Measurements from ENCODE around the gene WNT9A.
"Not testable (repeated sequence)": the region's sequence is repeated elsewhere in the genome, so short reads cannot be mapped to it uniquely, and the experiment has no call there.

WNT9A gene

DNA sequence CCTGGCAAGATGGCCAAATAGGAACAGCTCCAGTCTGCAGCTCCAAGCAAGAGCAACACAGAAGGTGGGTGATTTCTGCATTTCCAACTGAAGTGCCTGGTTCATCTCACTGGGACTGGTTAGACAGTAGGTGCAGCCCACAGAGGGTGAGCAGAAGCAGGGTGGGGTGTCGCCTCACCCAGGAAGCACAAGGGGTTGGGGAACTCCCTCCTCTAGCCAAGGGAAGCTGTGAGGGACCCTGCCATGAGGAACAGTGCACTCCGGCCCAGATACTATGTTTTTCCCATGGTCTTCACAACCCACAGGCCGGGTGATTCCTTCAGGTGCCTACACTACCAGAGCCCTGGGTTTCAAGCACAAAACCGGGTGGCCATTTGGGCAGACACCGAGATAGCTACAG is 75.8 kb downstream of the WNT9A start:
- H3K27me3 ChIP-seq (ENCODE audit: control insufficient read depth, insufficient read depth, low read length); H3K9me3 ChIP-seq (ENCODE audit: control insufficient read depth, insufficient read depth, low read length); H3K9ac ChIP-seq (ENCODE audit: low read depth, low read length); H3K4me1 ChIP-seq (ENCODE audit: control insufficient read depth, insufficient read depth, low read length); H3K4me3 ChIP-seq (ENCODE audit: low read depth, low read length); H3K36me3 ChIP-seq (ENCODE audit: control insufficient read depth, insufficient read depth, low read length): not testable (repeated sequence)

DNA sequence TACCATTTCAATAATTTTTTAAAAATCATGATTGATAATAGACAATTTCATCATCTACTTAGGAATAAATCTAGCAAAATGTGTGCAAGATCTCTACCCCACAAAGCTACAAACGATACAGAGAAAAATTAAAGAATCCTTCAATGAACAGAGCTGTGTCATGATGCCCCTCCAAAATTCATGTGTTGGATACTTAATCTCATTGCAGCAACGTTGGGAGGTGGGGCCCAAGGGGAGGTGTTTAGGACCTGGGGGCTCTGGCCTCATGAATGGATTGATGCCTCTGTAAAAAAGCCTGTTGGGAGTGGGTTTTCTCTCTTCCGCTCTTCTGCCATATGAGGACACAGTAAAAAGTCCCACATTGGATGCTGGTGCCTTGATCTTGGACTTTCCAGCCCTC is 77.4 kb downstream of the WNT9A start:
- no peaks in the 10 kb centered on the region for H3K36me3 ChIP-seq (ENCODE audit: control insufficient read depth, insufficient read depth, low read length)
- no peak overlapping the region for H3K4me3 ChIP-seq (ENCODE audit: low read depth, low read length)
- H3K9ac ChIP-seq (ENCODE audit: low read depth, low read length), result no peak overlapping the region
- H3K4me1 ChIP-seq (ENCODE audit: control insufficient read depth, insufficient read depth, low read length), result no peaks in the 10 kb centered on the region
- H3K27me3 ChIP-seq (ENCODE audit: control insufficient read depth, insufficient read depth, low read length), result no peaks in the 10 kb centered on the region
- H3K9me3 ChIP-seq (ENCODE audit: control insufficient read depth, insufficient read depth, low read length), result no peaks in the 10 kb centered on the region

DNA sequence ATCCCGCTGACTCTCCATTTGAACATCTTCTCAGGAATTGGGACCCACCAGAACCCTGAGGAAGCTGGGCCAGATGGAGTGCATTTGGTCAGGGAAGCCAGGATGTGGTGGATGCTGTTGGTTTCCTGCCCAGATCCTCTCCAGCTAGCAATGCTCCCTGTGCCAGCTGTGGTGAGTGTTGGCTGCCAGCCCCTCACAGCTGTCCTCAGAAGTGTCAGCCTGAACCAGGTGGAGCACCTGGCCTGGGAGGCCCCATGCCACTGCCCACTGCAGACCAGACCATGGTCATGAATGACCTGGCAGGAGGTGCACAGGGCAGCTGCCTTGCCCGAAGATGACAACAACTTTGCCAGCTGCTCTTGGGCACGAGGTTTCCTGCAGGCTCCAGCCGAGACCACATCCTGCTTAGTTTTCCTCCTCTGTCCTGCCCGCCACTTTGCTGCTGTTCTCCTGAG is 77.9 kb downstream of the WNT9A start:
- no peak overlapping the region for H3K4me3 ChIP-seq (ENCODE audit: low read depth, low read length)
- no peaks in the 10 kb centered on the region for H3K27me3 ChIP-seq (ENCODE audit: control insufficient read depth, insufficient read depth, low read length)
- H3K9me3 ChIP-seq (ENCODE audit: control insufficient read depth, insufficient read depth, low read length), result no peaks in the 10 kb centered on the region
- no peak overlapping the region for H3K9ac ChIP-seq (ENCODE audit: low read depth, low read length)
- no peaks in the 10 kb centered on the region for H3K36me3 ChIP-seq (ENCODE audit: control insufficient read depth, insufficient read depth, low read length)
- no peaks in the 10 kb centered on the region for H3K4me1 ChIP-seq (ENCODE audit: control insufficient read depth, insufficient read depth, low read length)

DNA sequence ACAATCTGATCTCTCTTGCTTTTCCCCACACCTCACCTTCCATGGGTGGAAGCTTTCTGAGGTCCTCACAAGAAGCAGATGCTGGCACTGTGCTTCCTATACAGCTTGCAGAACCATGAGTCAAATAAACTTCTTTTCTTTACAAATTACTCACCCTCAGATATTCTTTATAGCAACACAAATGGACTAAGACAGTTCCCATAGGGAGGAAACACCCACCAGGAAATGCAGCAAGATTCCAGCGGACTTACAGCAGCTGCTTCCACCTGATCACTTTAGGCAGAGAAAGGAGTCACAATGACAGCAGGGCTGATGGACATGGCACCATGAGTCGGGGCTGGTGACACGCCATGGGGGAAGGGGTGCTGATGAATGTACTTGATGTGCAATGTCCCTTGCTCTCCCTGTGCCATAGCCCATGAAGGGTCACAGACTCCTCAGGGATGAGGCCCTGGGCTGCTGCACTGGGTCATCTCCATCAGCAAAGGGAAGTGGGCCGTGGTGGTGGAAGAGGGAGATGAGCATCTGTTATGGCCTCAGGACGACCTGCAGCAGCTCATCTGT is 78.4 kb downstream of the WNT9A start:
- Histone ChIP-seq H3K9ac (ENCODE audit: low read depth, low read length) (no peak overlapping the region), H3K36me3 (ENCODE audit: control insufficient read depth, insufficient read depth, low read length) (no peaks in the 10 kb centered on the region)

More for the DNA sequence above, 78.4 kb downstream of the WNT9A start:
- H3K4me3 ChIP-seq (ENCODE audit: low read depth, low read length), result no peak overlapping the region
- no peaks in the 10 kb centered on the region for H3K9me3 ChIP-seq (ENCODE audit: control insufficient read depth, insufficient read depth, low read length)
- no peaks in the 10 kb centered on the region for H3K4me1 ChIP-seq (ENCODE audit: control insufficient read depth, insufficient read depth, low read length)
- no peaks in the 10 kb centered on the region for H3K27me3 ChIP-seq (ENCODE audit: control insufficient read depth, insufficient read depth, low read length)
